GM21390 (cell line): ENCODE results near the gene RBMX.
"Not testable (repeated sequence)": the region's sequence is repeated elsewhere in the genome, so short reads cannot be mapped to it uniquely, and the experiment has no call there.

Experiments
- ATAC-seq: cut with Tn5 transposase; IDR thresholded peaks from one replicate; pipeline ENCODE4 v1.9.1; 2021; ENCODE audit not compliant: unreplicated experiment

The RBMX gene

GRCh38 chrX:136880452-136881013 lies at the start of gene RBMX:
Gene RBMX (minus strand): TSS chrX:136880725. CDS start chrX:136879427, 1,298 bp downstream.
- ATAC-seq = peak; percentile 97

GRCh38 chrX:136921438-136921837 lies 40.9 kb upstream of the RBMX start:
- not testable (repeated sequence) for ATAC-seq

GRCh38 chrX:136920001-136920400 lies 39.5 kb upstream of the RBMX start:
- no peak for ATAC-seq

DNA sequence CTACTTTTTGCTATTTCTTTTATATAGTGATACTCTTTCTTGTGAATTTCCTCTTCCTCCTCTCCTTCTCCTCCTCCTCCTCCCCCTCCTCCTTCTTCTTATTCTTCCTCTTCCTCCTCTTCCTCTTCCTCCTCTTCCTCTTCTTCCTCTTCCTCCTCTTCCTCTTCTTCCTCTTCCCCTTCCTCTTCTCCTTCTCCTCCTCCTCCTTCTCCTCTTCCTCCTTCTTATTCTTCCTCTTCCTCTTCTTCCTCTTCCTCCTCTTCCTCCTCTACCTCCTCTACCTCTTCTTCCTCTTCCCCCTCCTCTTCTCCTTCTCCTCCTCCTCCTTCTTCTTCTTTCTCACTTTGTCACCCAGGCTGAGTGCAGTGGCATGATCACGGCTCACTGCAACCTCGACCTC lies 36.3 kb upstream of the RBMX start:
- ATAC-seq = no peak

DNA sequence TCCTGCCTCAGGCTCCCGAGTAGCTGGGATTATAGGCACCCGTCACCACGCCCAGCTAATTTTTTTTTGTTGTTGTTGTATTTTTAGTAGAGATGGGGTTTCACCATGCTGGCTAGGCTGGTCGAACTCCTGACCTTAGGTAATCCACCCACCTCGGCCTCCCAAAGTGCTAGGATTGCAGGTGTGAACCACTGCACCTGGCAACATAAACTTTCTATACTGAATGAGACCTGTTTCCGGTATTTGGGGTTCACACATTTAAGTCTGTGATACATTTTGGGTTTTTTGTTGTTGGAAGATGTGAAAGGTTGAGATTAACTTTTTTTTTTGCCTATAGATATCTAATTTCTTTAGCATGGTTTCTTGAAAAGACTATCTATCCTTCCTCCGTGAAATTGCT lies 31.1 kb upstream of the RBMX start:
- ATAC-seq = not testable (repeated sequence)

- no peak for ATAC-seq
Observed at GRCh38 chrX:136911253-136911652, 30.7 kb upstream of the RBMX start.

DNA sequence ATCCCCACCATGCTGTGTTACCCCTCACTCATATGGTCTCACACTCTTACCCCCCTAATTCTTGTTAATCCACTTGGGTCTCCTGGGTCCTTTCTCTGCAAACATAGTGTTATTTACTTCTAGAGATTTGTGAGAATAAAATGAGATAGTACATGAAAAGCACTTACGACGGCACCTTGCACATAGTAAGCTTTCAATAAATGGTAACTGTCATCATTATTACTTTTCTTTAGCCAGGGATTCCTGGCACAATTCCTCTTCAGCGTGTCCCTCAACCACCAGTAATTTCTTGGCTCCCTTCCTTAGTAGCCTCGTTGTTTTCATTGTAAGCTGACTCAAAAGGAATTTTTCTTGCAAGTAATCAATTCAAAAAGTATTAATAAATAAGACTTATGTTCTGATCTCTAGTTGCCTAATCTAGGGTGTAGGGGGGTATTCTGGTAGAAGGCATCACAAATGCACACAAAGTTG lies 30.1 kb upstream of the RBMX start:
- ATAC-seq = no peak

DNA sequence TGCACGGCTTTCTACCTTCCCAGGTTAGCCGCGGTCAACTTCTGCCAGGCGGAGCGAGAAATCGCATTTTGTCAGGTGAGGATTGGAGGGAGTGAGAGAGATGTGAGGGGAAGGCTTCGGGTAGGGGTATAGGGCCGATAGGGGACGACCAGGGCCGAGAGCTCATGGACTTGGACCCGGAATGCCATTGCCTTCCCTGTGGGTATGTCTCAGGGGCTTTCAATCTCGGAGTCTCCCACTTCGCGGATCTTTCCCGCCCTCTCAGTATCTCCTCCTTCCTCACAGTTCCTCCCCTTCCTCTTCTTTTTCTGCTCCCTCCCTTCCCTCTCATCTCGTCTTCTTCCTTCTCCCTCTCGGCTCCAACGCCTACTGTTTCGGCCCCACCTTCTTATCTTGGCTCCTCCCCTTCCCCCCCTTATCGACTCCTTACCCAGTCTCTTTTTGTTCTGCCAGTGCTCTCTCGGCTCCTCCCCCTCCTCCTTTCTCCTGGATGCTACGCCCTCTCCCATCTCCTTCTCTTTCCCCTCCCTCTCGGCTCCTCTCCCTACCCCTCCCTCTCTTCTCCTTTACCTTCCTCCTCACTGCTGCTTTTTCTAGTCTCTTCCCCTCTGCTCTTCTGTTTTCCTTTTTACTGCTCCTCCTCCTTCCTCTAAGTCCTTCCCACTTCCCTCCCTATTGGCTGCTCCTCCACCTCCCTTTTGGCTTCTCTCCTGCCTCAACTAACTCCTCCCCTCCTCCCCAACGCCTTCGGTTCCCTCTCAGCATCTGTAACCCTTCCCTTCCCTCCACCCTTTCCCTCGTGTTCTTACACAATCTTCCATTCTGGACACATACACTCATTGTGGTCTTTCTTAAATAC lies 29.4 kb upstream of the RBMX start:
- peak; percentile 68 for ATAC-seq

DNA sequence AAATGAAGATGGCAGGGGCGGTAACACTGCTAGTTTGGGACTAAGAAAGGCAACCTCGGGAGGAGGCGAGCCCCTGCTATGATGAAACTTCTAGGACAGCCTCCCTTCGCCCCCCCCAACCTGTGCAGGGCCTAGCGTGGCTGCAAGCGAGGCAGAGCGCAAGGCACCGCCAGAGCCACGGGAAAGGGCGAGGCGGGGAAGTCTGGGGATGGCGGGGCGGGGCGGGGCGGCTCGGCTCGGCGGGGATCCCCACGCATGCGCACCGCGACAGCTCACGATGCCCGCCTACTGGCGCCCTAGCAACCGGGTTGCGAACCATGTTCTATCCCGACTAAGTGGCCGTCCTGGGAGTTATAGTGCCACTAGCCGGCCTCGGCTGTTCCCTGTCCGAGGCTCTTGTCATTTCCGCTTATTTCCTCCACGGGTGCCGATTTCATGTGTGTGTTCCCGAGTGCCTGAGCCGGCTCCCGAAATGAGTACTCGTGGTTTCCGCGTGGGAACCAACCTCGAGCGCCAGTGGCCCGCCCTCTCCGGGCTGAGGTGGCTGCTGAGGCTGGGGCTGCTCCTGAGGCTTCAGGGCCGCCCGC lies 28.7 kb upstream of the RBMX start:
- peak; percentile 64 for ATAC-seq

DNA sequence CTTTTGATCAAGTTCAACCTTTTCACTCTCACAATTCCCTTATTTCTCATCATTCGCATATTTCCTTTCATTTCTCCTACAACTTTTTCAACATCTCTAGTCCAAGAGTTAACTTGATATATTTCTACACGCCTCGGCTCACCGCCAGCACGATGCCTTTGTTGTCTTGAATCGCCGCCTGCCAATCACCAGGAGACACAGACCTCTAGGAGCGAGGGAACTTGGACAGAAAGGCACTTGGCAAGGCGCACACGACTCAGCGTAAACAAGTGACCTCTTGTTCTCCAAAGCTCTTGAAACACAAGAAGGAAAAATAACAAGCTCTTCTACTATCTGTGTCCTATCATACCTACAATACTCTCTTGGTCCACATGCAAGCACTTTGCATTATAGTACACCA lies 27.1 kb upstream of the RBMX start:
- ATAC-seq = no peak

GRCh38 chrX:136906921-136907510 lies 26.5 kb upstream of the RBMX start:
- ATAC-seq = no peak

DNA sequence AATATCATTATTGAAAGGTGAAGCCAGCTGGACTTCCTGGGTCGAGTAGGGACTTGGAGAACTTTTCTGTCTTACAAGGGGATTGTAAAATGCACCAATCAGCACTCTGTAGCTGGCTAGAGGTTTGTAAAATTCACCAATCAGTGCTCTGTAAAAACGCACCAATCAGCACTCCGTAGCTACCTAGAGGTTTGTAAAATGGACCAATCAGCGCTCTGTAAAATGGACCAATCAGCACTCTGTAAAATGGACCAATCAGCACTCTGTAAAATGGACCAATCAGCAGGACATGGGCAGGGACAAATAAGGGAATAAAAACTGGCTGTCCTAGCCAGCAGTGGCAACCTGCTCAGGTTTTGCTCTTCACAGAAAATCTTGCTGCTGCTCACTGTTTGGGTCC lies 23.5 kb upstream of the RBMX start:
- not testable (repeated sequence) for ATAC-seq

- ATAC-seq = not testable (repeated sequence)
Observed at GRCh38 chrX:136900071-136900470, 19.5 kb upstream of the RBMX start.

- no peak for ATAC-seq
Observed at GRCh38 chrX:136899221-136899620, 18.7 kb upstream of the RBMX start.

DNA sequence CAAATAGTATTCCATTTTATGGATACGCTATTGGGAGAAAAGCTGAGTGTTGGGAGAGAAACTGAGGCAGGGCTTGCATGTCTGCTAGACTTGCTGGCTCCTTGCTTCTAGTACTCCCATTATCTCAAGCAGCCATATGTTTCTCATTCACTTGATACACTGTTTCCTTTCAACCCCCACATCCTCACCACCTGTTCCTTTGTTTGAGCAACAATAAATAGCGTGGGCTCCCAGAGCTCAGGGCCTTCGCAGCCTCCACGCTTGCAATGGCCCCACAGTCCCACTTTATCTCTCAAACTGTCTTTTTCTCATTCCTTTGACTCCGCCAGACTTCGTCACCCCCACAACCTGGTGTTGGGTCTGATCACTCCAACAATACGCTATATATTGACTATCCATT lies 18.2 kb upstream of the RBMX start:
- not testable (repeated sequence) for ATAC-seq

GRCh38 chrX:136896121-136896914 lies 15.8 kb upstream of the RBMX start:
- no peak for ATAC-seq

GRCh38 chrX:136892412-136892811 lies 11.9 kb upstream of the RBMX start:
- ATAC-seq = no peak

DNA sequence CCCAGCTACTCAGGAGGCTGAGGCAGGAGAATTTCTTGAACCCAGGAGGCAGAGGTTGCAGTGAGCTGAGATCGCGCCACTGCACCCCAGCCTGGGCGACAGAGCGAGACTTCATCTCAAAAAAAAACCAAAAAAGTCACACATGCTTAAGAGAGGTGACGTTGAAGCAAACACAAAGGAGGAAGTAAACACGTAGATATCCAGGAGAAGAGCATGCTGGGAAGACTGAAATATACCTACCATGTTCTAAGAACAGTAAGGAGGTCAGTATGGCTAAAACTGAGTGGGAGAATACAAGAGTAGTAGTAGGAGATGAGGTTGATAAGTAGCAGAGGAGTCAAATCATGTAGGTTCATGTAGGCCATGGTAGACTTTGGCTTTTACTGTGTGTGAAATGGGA lies 10.1 kb upstream of the RBMX start:
- not testable (repeated sequence) for ATAC-seq

DNA sequence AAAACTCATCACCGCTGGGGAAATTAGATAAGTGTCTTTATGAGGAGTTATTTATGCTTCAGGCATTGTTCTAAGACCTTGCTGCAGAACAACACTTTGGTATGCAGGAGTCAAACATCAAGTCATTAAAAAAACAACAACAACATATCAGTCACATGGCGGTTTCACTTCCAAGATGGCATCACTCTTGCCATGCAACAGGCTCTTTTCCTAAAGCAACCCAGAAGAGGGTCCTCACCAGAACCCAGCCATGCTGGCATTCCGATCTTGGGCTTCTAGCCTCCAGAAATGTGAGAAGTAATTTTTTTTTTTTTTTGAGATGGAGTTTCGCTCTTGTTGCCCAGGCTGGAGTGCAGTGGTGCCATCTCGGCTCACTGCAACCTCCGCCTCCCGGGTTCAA lies 8.7 kb upstream of the RBMX start:
- ATAC-seq = no peak

- ATAC-seq = peak; percentile 22
Observed at GRCh38 chrX:136880003-136880451, 498 bp downstream of the RBMX start.
